Lower leg skin (tissue), 4 donors: ENCODE data around the gene OR8A1. TPM values are rescaled to one million over a fixed set of nuclear protein-coding genes. Genes with fewer than 3 reads are reported as not detected.

ENCODE experiments used
- total RNA-seq, 4 donors: library from RNA; depleted of rRNA; stranded (reverse); fragments of >200 nt; gene quantifications; one replicate each; pipeline ENCODE4 v1.1.0, GENCODE V29; 2016

The OR8A1 gene
- total RNA-seq, 4 donors from 2014 or later, result not detected

Other genes starting within 250 kb of the OR8A1 start
- not detected for gene OR8D2, start 249.8 kb upstream of the OR8A1 start, total RNA-seq
- not detected for gene OR8B2, start 185.5 kb upstream of the OR8A1 start, total RNA-seq
- gene OR8B3, start 171.0 kb upstream of the OR8A1 start, total RNA-seq, result not detected
- gene OR8B4, start 145.1 kb upstream of the OR8A1 start, total RNA-seq, result not detected
- gene OR8B8, start 124.3 kb upstream of the OR8A1 start, total RNA-seq, result not detected
- not detected for gene OR8B12, start 26.3 kb upstream of the OR8A1 start, total RNA-seq
- gene PANX3, start 41.4 kb downstream of the OR8A1 start, total RNA-seq, result not detected
- gene TBRG1, start 52.9 kb downstream of the OR8A1 start, total RNA-seq, result 10 to 100 TPM; 13.9 to 24.9 (median 17.9) TPM
- gene SIAE, start 103.7 kb downstream of the OR8A1 start, total RNA-seq, result 1 to 10 TPM; 4.1 to 6.4 (median 6.1) TPM
- 1 to 10 TPM; 1.9 to 6.2 (median 2.9) TPM for gene SPA17, start 103.9 kb downstream of the OR8A1 start, total RNA-seq
- gene NRGN, start 169.9 kb downstream of the OR8A1 start, total RNA-seq, result under 1 TPM in 2 of 4 donors, not detected in 2; 0.56 to 0.84 TPM
- 1 to 10 TPM in 1 of 4 donors, under 1 TPM in 3; 0.30 to 2.3 (median 0.55) TPM for gene VSIG2, start 182.3 kb downstream of the OR8A1 start, total RNA-seq
- gene ESAM, start 192.3 kb downstream of the OR8A1 start, total RNA-seq, result 10 to 100 TPM in 3 of 4 donors, 1 to 10 TPM in 1; 6.1 to 24.1 (median 11.4) TPM
- gene MSANTD2, start 230.4 kb downstream of the OR8A1 start, total RNA-seq, result 10 to 100 TPM; 11.5 to 21.2 (median 15.2) TPM